Measurements from ENCODE around the gene CRACR2A. TPM values are rescaled to one million over a fixed set of nuclear protein-coding genes. Genes with fewer than 3 reads are reported as not detected.

CRACR2A gene
- total RNA-seq, 1 donor from 2014 or later = 3.0 TPM

- Mint-ChIP-seq H3K4me3 (ENCODE audit: low read depth) (no peak overlapping the region), H3K4me1 (ENCODE audit: low read depth) (peaks cover 6% of the 10 kb centered on the region), H3K27me3 (peaks cover 83% of the 10 kb centered on the region), H3K36me3 (ENCODE audit: insufficient read depth) (no peaks in the 10 kb centered on the region), H3K9me3 (ENCODE audit: low read depth) (no peaks in the 10 kb centered on the region), H3K27ac (no peak overlapping the region)
- DNase-seq (ENCODE audit: low spot score, unreplicated experiment) = no peak
- TF ChIP-seq CTCF (IDR thresholded peaks at IDR 0.05; ENCODE audit: unreplicated experiment) = no peak
These were observed 149.3 kb downstream of the CRACR2A start for GRCh38 chr12:3603576-3603975.

- peaks cover 88% of the 10 kb centered on the region for H3K27me3 Mint-ChIP-seq
- H3K4me3 Mint-ChIP-seq (ENCODE audit: low read depth) = no peak overlapping the region
- H3K4me1 Mint-ChIP-seq (ENCODE audit: low read depth) = peaks cover 6% of the 10 kb centered on the region
- H3K27ac Mint-ChIP-seq = no peak overlapping the region
- no peaks in the 10 kb centered on the region for H3K36me3 Mint-ChIP-seq (ENCODE audit: insufficient read depth)
- no peaks in the 10 kb centered on the region for H3K9me3 Mint-ChIP-seq (ENCODE audit: low read depth)
- no peak for TF ChIP-seq CTCF (IDR thresholded peaks at IDR 0.05; ENCODE audit: unreplicated experiment)
- no peak for DNase-seq (ENCODE audit: low spot score, unreplicated experiment)
These were observed 150.4 kb downstream of the CRACR2A start for GRCh38 chr12:3602488-3602887.

GRCh38 chr12:3601461-3602150 is 151.3 kb downstream of the CRACR2A start:
- Mint-ChIP-seq H3K4me3 (ENCODE audit: low read depth) (no peak overlapping the region), H3K27ac (no peak overlapping the region), H3K27me3 (peaks cover 79% of the 10 kb centered on the region), H3K4me1 (ENCODE audit: low read depth) (peaks cover 6% of the 10 kb centered on the region), H3K9me3 (ENCODE audit: low read depth) (no peaks in the 10 kb centered on the region), H3K36me3 (ENCODE audit: insufficient read depth) (no peaks in the 10 kb centered on the region)
- no peak for DNase-seq (ENCODE audit: low spot score, unreplicated experiment)
- TF ChIP-seq CTCF (IDR thresholded peaks at IDR 0.05; ENCODE audit: unreplicated experiment) = no peak

- no peak for DNase-seq (ENCODE audit: low spot score, unreplicated experiment)
- TF ChIP-seq CTCF (IDR thresholded peaks at IDR 0.05; ENCODE audit: unreplicated experiment) = no peak
- Mint-ChIP-seq H3K9me3 (ENCODE audit: low read depth) (no peaks in the 10 kb centered on the region), H3K36me3 (ENCODE audit: insufficient read depth) (no peaks in the 10 kb centered on the region), H3K27ac (no peak overlapping the region), H3K4me3 (ENCODE audit: low read depth) (no peak overlapping the region), H3K27me3 (peaks cover 75% of the 10 kb centered on the region), H3K4me1 (ENCODE audit: low read depth) (peaks cover 6% of the 10 kb centered on the region)
These were observed 152.0 kb downstream of the CRACR2A start for GRCh38 chr12:3600951-3601350.

- no peak overlapping the region for H3K27ac Mint-ChIP-seq
- no peaks in the 10 kb centered on the region for H3K36me3 Mint-ChIP-seq (ENCODE audit: insufficient read depth)
- TF ChIP-seq CTCF (IDR thresholded peaks at IDR 0.05; ENCODE audit: unreplicated experiment) = no peak
- no peaks in the 10 kb centered on the region for H3K9me3 Mint-ChIP-seq (ENCODE audit: low read depth)
- H3K4me3 Mint-ChIP-seq (ENCODE audit: low read depth) = no peak overlapping the region
- H3K27me3 Mint-ChIP-seq = peaks cover 71% of the 10 kb centered on the region
- no peak for DNase-seq (ENCODE audit: low spot score, unreplicated experiment)
- H3K4me1 Mint-ChIP-seq (ENCODE audit: low read depth) = peaks cover 6% of the 10 kb centered on the region
These were observed 152.7 kb downstream of the CRACR2A start for GRCh38 chr12:3600039-3600720.

All from progenitor cell of endocrine pancreas (in vitro differentiated cells).